ENCODE results near the gene PLCG2.

PLCG2 gene

DNA sequence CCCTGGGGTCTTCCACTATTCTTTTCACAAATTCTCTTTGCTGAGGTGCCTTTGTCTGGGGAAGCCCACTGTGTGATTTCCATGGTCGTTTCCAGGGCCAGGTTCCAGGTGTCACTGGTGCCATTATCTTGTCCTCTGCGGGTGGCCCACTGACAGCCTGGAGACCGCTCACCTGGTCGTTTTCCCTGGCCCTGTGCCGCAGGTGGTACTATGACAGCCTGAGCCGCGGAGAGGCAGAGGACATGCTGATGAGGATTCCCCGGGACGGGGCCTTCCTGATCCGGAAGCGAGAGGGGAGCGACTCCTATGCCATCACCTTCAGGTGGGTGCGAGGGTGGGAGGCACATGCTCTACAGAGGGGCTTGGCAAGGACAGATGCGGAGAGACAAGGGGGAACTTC, 133.3 kb downstream of the PLCG2 start:
- WGBS, 2 experiments (ENCODE audit: insufficient coverage in 2 of 2), result 89% methylated on average over 13 to 14 of the region's 14 CpGs
- no peaks in the 10 kb centered on the region for H3K36me3 ChIP-seq (ENCODE audit: control insufficient read depth, insufficient read depth, low read length)
- no peak overlapping the region for H3K4me3 ChIP-seq (ENCODE audit: extremely low read depth, insufficient read depth, low read length, poor library complexity, severe bottlenecking)
- H3K4me1 ChIP-seq (ENCODE audit: control insufficient read depth, insufficient read depth, low read length, poor library complexity, severe bottlenecking), result no peaks in the 10 kb centered on the region
- H3K27ac ChIP-seq (ENCODE audit: low read depth, low read length, severe bottlenecking), result no peak overlapping the region
- H3K9me3 ChIP-seq (ENCODE audit: control insufficient read depth, low read length), result no peaks in the 10 kb centered on the region

GRCh38 chr16:81913222-81913621, 134.1 kb downstream of the PLCG2 start:
- WGBS, 2 experiments (ENCODE audit: insufficient coverage in 2 of 2), result 85 to 86% methylated on average over 4 to 5 of the region's 5 CpGs
- H3K4me1 ChIP-seq (ENCODE audit: control insufficient read depth, insufficient read depth, low read length, poor library complexity, severe bottlenecking), result no peaks in the 10 kb centered on the region
- no peaks in the 10 kb centered on the region for H3K9me3 ChIP-seq (ENCODE audit: control insufficient read depth, low read length)
- H3K36me3 ChIP-seq (ENCODE audit: control insufficient read depth, insufficient read depth, low read length), result no peaks in the 10 kb centered on the region
- no peak overlapping the region for H3K27ac ChIP-seq (ENCODE audit: low read depth, low read length, severe bottlenecking)
- no peak overlapping the region for H3K4me3 ChIP-seq (ENCODE audit: extremely low read depth, insufficient read depth, low read length, poor library complexity, severe bottlenecking)

DNA sequence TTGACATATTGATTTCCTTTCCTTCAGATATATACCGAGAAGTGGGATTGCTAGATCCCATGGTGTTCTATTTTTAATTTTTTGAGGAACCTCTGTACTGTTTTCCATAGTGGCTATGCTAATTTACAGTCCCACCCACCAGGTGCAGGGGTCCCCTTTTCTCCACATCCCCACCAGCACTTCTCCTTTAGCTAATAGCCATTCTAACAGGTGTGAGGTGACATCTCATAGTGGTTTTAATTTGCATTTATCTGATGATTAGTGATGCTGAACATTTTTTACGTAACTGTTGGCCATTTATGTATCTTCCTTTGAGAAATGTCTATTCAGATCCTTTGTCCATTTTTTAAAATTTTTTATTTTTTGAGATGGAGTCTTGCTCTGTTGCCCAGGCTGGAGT, 138.3 kb downstream of the PLCG2 start:
- no peak overlapping the region for H3K27ac ChIP-seq (ENCODE audit: low read depth, low read length, severe bottlenecking)
- H3K9me3 ChIP-seq (ENCODE audit: control insufficient read depth, low read length), result no peaks in the 10 kb centered on the region
- no peak overlapping the region for H3K4me3 ChIP-seq (ENCODE audit: extremely low read depth, insufficient read depth, low read length, poor library complexity, severe bottlenecking)
- H3K4me1 ChIP-seq (ENCODE audit: control insufficient read depth, insufficient read depth, low read length, poor library complexity, severe bottlenecking), result no peaks in the 10 kb centered on the region
- no peaks in the 10 kb centered on the region for H3K36me3 ChIP-seq (ENCODE audit: control insufficient read depth, insufficient read depth, low read length)
- WGBS, 2 experiments (ENCODE audit: insufficient coverage in 2 of 2), result no CpG with 5 or more reads among the region's 2 CpGs

GRCh38 chr16:81918927-81919326, 139.8 kb downstream of the PLCG2 start:
- Histone ChIP-seq H3K4me3 (ENCODE audit: extremely low read depth, insufficient read depth, low read length, poor library complexity, severe bottlenecking) (no peak overlapping the region), H3K4me1 (ENCODE audit: control insufficient read depth, insufficient read depth, low read length, poor library complexity, severe bottlenecking) (no peaks in the 10 kb centered on the region), H3K36me3 (ENCODE audit: control insufficient read depth, insufficient read depth, low read length) (no peaks in the 10 kb centered on the region), H3K27ac (ENCODE audit: low read depth, low read length, severe bottlenecking) (no peak overlapping the region), H3K9me3 (ENCODE audit: control insufficient read depth, low read length) (no peaks in the 10 kb centered on the region)
- WGBS, 2 experiments (ENCODE audit: insufficient coverage in 2 of 2), result 80 to 100% methylated on average over 1 of the region's 2 CpGs

GRCh38 chr16:81920498-81920897, 141.4 kb downstream of the PLCG2 start:
- H3K4me3 ChIP-seq (ENCODE audit: extremely low read depth, insufficient read depth, low read length, poor library complexity, severe bottlenecking), result no peak overlapping the region
- 98% methylated on average over 4 of the region's 4 CpGs for WGBS, 2 experiments (ENCODE audit: insufficient coverage in 2 of 2)
- H3K27ac ChIP-seq (ENCODE audit: low read depth, low read length, severe bottlenecking), result no peak overlapping the region
- H3K9me3 ChIP-seq (ENCODE audit: control insufficient read depth, low read length), result no peaks in the 10 kb centered on the region
- H3K36me3 ChIP-seq (ENCODE audit: control insufficient read depth, insufficient read depth, low read length), result no peaks in the 10 kb centered on the region
- no peaks in the 10 kb centered on the region for H3K4me1 ChIP-seq (ENCODE audit: control insufficient read depth, insufficient read depth, low read length, poor library complexity, severe bottlenecking)

GRCh38 chr16:81921085-81921814, 142.2 kb downstream of the PLCG2 start:
- Histone ChIP-seq H3K36me3 (ENCODE audit: control insufficient read depth, insufficient read depth, low read length) (no peaks in the 10 kb centered on the region), H3K4me1 (ENCODE audit: control insufficient read depth, insufficient read depth, low read length, poor library complexity, severe bottlenecking) (no peaks in the 10 kb centered on the region), H3K9me3 (ENCODE audit: control insufficient read depth, low read length) (no peaks in the 10 kb centered on the region), H3K4me3 (ENCODE audit: extremely low read depth, insufficient read depth, low read length, poor library complexity, severe bottlenecking) (no peak overlapping the region), H3K27ac (ENCODE audit: low read depth, low read length, severe bottlenecking) (no peak overlapping the region)
- 91 to 95% methylated on average over 11 to 12 of the region's 12 CpGs for WGBS, 2 experiments (ENCODE audit: insufficient coverage in 2 of 2)

DNA sequence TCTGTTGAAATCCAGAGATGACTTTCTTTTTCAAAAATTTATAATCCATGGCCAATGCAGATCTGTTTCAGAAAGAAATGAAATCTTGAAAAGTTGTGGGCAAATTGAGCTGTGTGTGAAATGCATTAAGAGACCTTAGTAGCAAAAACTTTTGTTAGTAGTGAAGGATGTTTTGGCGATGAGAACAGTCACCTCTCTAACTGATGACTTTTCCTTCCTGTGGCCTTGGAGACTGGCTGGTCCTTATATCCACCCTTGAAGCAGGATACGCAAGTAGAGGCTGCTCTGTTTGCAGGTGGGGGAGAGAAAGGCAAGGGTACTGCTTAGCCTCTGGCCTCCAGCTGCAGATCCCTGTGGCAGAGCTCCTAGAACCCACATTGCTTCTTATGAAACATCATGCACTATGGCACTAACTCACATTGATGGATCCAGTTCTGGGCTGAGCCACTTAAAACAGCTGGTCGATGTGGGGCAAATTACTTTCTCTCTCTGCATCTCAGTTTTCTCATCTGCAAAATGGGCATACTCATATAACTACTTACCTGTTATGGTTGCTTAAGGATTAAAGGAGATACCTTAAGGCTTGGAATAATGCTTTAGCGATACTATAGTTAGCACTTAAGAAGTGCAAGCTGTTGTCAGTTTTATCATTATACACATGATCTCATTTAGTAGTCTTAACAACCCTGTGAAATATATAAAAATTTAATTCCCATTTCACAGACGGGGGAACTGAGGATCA, 142.9 kb downstream of the PLCG2 start:
- 94 to 95% methylated on average over 2 to 4 of the region's 5 CpGs for WGBS, 2 experiments (ENCODE audit: insufficient coverage in 2 of 2)

GRCh38 chr16:81923296-81923695, 144.2 kb downstream of the PLCG2 start:
- no peaks in the 10 kb centered on the region for H3K36me3 ChIP-seq (ENCODE audit: control insufficient read depth, insufficient read depth, low read length)
- 74 to 80% methylated on average over 5 to 9 of the region's 9 CpGs for WGBS, 2 experiments (ENCODE audit: insufficient coverage in 2 of 2)
- H3K9me3 ChIP-seq (ENCODE audit: control insufficient read depth, low read length), result no peaks in the 10 kb centered on the region
- no peaks in the 10 kb centered on the region for H3K4me1 ChIP-seq (ENCODE audit: control insufficient read depth, insufficient read depth, low read length, poor library complexity, severe bottlenecking)
- H3K27ac ChIP-seq (ENCODE audit: low read depth, low read length, severe bottlenecking), result no peak overlapping the region
- H3K4me3 ChIP-seq (ENCODE audit: extremely low read depth, insufficient read depth, low read length, poor library complexity, severe bottlenecking), result no peak overlapping the region

More for the DNA sequence above, 142.9 kb downstream of the PLCG2 start:
- Histone ChIP-seq H3K9me3 (ENCODE audit: control insufficient read depth, low read length) (no peaks in the 10 kb centered on the region), H3K36me3 (ENCODE audit: control insufficient read depth, insufficient read depth, low read length) (no peaks in the 10 kb centered on the region), H3K4me3 (ENCODE audit: extremely low read depth, insufficient read depth, low read length, poor library complexity, severe bottlenecking) (no peak overlapping the region), H3K4me1 (ENCODE audit: control insufficient read depth, insufficient read depth, low read length, poor library complexity, severe bottlenecking) (no peaks in the 10 kb centered on the region), H3K27ac (ENCODE audit: low read depth, low read length, severe bottlenecking) (no peak overlapping the region)

GRCh38 chr16:81925016-81925415, 145.9 kb downstream of the PLCG2 start:
- H3K27ac ChIP-seq (ENCODE audit: low read depth, low read length, severe bottlenecking), result no peak overlapping the region
- no peaks in the 10 kb centered on the region for H3K9me3 ChIP-seq (ENCODE audit: control insufficient read depth, low read length)
- H3K4me3 ChIP-seq (ENCODE audit: extremely low read depth, insufficient read depth, low read length, poor library complexity, severe bottlenecking), result no peak overlapping the region
- H3K4me1 ChIP-seq (ENCODE audit: control insufficient read depth, insufficient read depth, low read length, poor library complexity, severe bottlenecking), result no peaks in the 10 kb centered on the region
- no peaks in the 10 kb centered on the region for H3K36me3 ChIP-seq (ENCODE audit: control insufficient read depth, insufficient read depth, low read length)
- WGBS, 2 experiments (ENCODE audit: insufficient coverage in 2 of 2), result 89 to 94% methylated on average over 8 of the region's 8 CpGs

DNA sequence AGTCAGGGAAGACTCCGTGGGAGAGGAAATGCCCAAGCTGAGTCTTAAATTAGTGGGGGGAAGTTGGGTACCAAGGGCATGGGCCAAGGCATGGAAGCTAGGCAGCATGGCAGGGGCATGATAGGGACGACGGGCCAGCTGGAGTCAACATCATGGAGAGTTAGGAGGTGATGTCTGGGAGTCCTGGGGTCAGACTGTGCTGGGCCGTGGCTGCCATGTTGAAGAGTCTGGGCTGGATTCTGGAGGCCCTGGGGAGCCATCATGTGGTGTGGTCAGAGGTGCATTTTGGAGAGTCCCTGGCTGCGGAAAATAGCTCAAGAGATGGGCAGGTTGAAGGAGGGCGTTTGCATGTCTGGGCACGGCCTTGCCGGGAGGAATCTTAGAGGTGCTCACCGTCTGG, 146.9 kb downstream of the PLCG2 start:
- WGBS, 2 experiments (ENCODE audit: insufficient coverage in 2 of 2), result 88 to 90% methylated on average over 7 to 9 of the region's 9 CpGs
- H3K4me3 ChIP-seq (ENCODE audit: extremely low read depth, insufficient read depth, low read length, poor library complexity, severe bottlenecking), result no peak overlapping the region
- no peaks in the 10 kb centered on the region for H3K36me3 ChIP-seq (ENCODE audit: control insufficient read depth, insufficient read depth, low read length)
- no peak overlapping the region for H3K27ac ChIP-seq (ENCODE audit: low read depth, low read length, severe bottlenecking)
- no peaks in the 10 kb centered on the region for H3K9me3 ChIP-seq (ENCODE audit: control insufficient read depth, low read length)
- no peaks in the 10 kb centered on the region for H3K4me1 ChIP-seq (ENCODE audit: control insufficient read depth, insufficient read depth, low read length, poor library complexity, severe bottlenecking)

Measured in mesodermal cell (in vitro differentiated cells).